Ishikawa (cell line): Measurements from ENCODE around the gene CDC42BPG.

Experiments
- CREB1 ChIP-seq: IDR thresholded peaks from 2 replicates; pipeline ENCODE4 v1.6.1; 2012; ENCODE audit warnings: low read depth
- EGR1 ChIP-seq: IDR thresholded peaks from 2 replicates; pipeline ENCODE4 v1.6.1; 2012
- EP300 ChIP-seq: IDR thresholded peaks from 2 replicates; pipeline ENCODE4 v1.6.1; 2012; ENCODE audit warnings: borderline replicate concordance
- FOXM1 ChIP-seq: IDR thresholded peaks from 2 replicates; pipeline ENCODE4 v1.6.1; 2012; ENCODE audit warnings: low read depth, borderline replicate concordance
- NFIC ChIP-seq: IDR thresholded peaks from 2 replicates; pipeline ENCODE4 v1.6.1; 2012
- RAD21 ChIP-seq: IDR thresholded peaks from 2 replicates; pipeline ENCODE4 v1.6.1; 2012; ENCODE audit warnings: low read depth
- REST ChIP-seq: IDR thresholded peaks from 2 replicates; pipeline ENCODE4 v1.6.1; 2012; ENCODE audit warnings: low read depth, mild to moderate bottlenecking
- TAF1 ChIP-seq: IDR thresholded peaks from 2 replicates; pipeline ENCODE4 v1.6.1; 2012; ENCODE audit warnings: low read depth, mild to moderate bottlenecking
- TCF12 ChIP-seq: IDR thresholded peaks from 2 replicates; pipeline ENCODE4 v1.6.1; 2012; ENCODE audit warnings: low read depth
- TEAD4 ChIP-seq: IDR thresholded peaks from 2 replicates; pipeline ENCODE4 v1.6.1; 2012
- USF1 ChIP-seq: IDR thresholded peaks from 2 replicates; pipeline ENCODE4 v1.6.1; 2012
- ZBTB7A ChIP-seq: IDR thresholded peaks from 2 replicates; pipeline ENCODE4 v1.6.1; 2012; ENCODE audit warnings: low read depth
- TF ChIP-seq, protein P1 (sequence below): IDR thresholded peaks from 2 replicates; pipeline ENCODE4 v1.6.1; 2012

DNA sequence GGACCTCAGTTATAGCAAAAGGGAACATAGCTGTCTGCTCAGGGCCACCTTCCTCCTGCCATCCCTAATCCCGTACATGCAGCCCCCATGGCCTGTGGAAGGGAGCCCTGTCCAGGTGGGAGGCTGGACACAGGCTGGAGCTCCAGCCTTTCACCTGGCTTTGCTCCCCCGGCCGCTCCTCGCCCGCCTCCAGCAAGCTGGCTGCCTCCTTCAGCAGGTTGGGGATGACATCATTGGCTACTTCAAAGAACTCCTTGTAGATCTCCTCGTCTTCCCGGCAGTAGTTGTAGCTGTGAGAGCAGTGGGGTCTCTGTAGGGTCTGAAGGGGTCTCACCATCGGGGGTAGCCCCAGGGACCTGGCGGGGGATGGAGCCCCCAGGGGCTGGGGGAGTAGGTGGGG lies 39.0 kb downstream of the CDC42BPG start:
- TF ChIP-seq TAF1 (no peak), REST (no peak), CREB1 (no peak), RAD21 (no peak), ZBTB7A (no peak), FOXM1 (no peak), TCF12 (no peak), EP300 (no peak), TEAD4 (no peak), USF1 (no peak), NFIC (no peak), EGR1 (no peak)
- TF ChIP-seq, protein P1, sequence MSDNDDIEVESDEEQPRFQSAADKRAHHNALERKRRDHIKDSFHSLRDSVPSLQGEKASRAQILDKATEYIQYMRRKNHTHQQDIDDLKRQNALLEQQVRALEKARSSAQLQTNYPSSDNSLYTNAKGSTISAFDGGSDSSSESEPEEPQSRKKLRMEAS = no peak
